CD4-positive, alpha-beta T cell treated with Interleukin-2 at 100 ng/mL for 4 hours (primary cell): ENCODE data around the gene RAB4B.
"Not testable (repeated sequence)": the region's sequence is repeated elsewhere in the genome, so short reads cannot be mapped to it uniquely, and the experiment has no call there.

Experiments
- DNase-seq: peaks from one replicate; pipeline ENCODE4 v3.0.0-alpha.2; 2020; ENCODE audit warnings: low spot score

Gene RAB4B

GRCh38 chr19:40803857-40804782 lies 26.1 kb downstream of the RAB4B start:
- peak; percentile 82 for DNase-seq

GRCh38 chr19:40804783-40805242 lies 26.8 kb downstream of the RAB4B start:
- no peak for DNase-seq

- peak; percentile 69 for DNase-seq
Observed at GRCh38 chr19:40805258-40805868, 27.3 kb downstream of the RAB4B start.

GRCh38 chr19:40806423-40807146 lies 28.5 kb downstream of the RAB4B start:
- DNase-seq: peak; percentile 90

GRCh38 chr19:40807147-40808020 lies 29.3 kb downstream of the RAB4B start:
- no peak for DNase-seq

- no peak for DNase-seq
Observed at GRCh38 chr19:40808021-40808325, 29.9 kb downstream of the RAB4B start.

GRCh38 chr19:40808497-40808896 lies 30.4 kb downstream of the RAB4B start:
- no peak for DNase-seq

GRCh38 chr19:40809358-40810086 lies 31.5 kb downstream of the RAB4B start:
- no peak for DNase-seq

- no peak for DNase-seq
Observed at GRCh38 chr19:40810160-40810559, 32.1 kb downstream of the RAB4B start.

GRCh38 chr19:40810649-40811408 lies 32.8 kb downstream of the RAB4B start:
- peak; percentile 45 for DNase-seq

GRCh38 chr19:40811478-40812341 lies 33.7 kb downstream of the RAB4B start:
- DNase-seq: no peak

GRCh38 chr19:40812571-40812970 lies 34.5 kb downstream of the RAB4B start:
- not testable (repeated sequence) for DNase-seq

- DNase-seq: no peak
Observed at GRCh38 chr19:40813182-40813581, 35.1 kb downstream of the RAB4B start.

GRCh38 chr19:40815223-40815622 lies 37.2 kb downstream of the RAB4B start:
- no peak for DNase-seq

GRCh38 chr19:40818480-40819399 lies 40.7 kb downstream of the RAB4B start:
- DNase-seq: peak; percentile 82

GRCh38 chr19:40819479-40820234 lies 41.6 kb downstream of the RAB4B start:
- DNase-seq: peak; percentile 74

GRCh38 chr19:40822161-40822560 lies 44.1 kb downstream of the RAB4B start:
- no peak for DNase-seq
